Lung (tissue), 12 donors: ENCODE data around the gene NPPC. TPM values are rescaled to one million over a fixed set of nuclear protein-coding genes. Genes with fewer than 3 reads are reported as not detected.

Experiments
- ATAC-seq: fragments of 200-7000 bp; cut with Tn5 transposase; one replicate; pipeline ENCODE4 v1.9.1; 2020; ENCODE audit warnings: moderate number of reproducible peaks; ENCODE audit not compliant: insufficient read depth, low FRiP score
- DNase-seq, 3 donors: peaks; one replicate each; pipeline ENCODE4 v3.0.0-alpha.2; 2013 to 2017
- H3K27ac ChIP-seq, 2 donors: one replicate each; pipeline ENCODE4 v1.5.1; 2013; ENCODE audit warnings: mild to moderate bottlenecking in 2 of 2, moderate library complexity in 2 of 2, control low read depth in 1 of 2, inconsistent platforms in 1 of 2, low read depth in 1 of 2, low read length in 1 of 2
- H3K27me3 ChIP-seq, 3 donors: one replicate each; pipeline ENCODE4 v1.5.1; 2013; ENCODE audit warnings: low read length in 2 of 3; ENCODE audit not compliant: control insufficient read depth in 3 of 3, insufficient read depth in 3 of 3
- H3K36me3 ChIP-seq, 4 donors: one replicate each; pipeline ENCODE4 v1.5.1; 2013; ENCODE audit warnings: low read length in 4 of 4, mild to moderate bottlenecking in 1 of 4, moderate library complexity in 1 of 4; ENCODE audit not compliant: control insufficient read depth in 4 of 4, insufficient read depth in 4 of 4
- H3K4me1 ChIP-seq, 5 donors: one replicate each; pipeline ENCODE4 v1.5.1; 2013; ENCODE audit warnings: low read length in 5 of 5, mild to moderate bottlenecking in 2 of 5, moderate library complexity in 1 of 5; ENCODE audit not compliant: control insufficient read depth in 5 of 5, insufficient read depth in 5 of 5
- H3K4me3 ChIP-seq: one replicate; pipeline ENCODE4 v1.5.1; 2013; ENCODE audit warnings: mild to moderate bottlenecking, control low read depth, moderate library complexity
- H3K9ac ChIP-seq, 2 donors: one replicate each; pipeline ENCODE4 v1.5.1; 2013; ENCODE audit warnings: low read length in 2 of 2, control low read depth in 1 of 2; ENCODE audit not compliant: insufficient read depth in 1 of 2
- H3K9me3 ChIP-seq, 4 donors: one replicate each; pipeline ENCODE4 v1.5.1; 2013; ENCODE audit warnings: low read length in 3 of 4, mild to moderate bottlenecking in 1 of 4, moderate library complexity in 1 of 4; ENCODE audit not compliant: control insufficient read depth in 4 of 4, insufficient read depth in 3 of 4
- CTCF ChIP-seq: IDR thresholded peaks from 2 replicates; pipeline ENCODE4 v1.5.1; 2012; ENCODE audit warnings: mild to moderate bottlenecking; ENCODE audit errors: control extremely low read depth, extremely low read depth
- WGBS, 2 donors: extraction: QIAGEN DNeasy Blood & Tissue Kit; methylation state at CpG; one replicate each; pipeline ENCODE4 v1.1.7; 2013; 5-methylcytosine and 5-hydroxymethylcytosine counted together
- polyA plus RNA-seq, 2 donors: library from polyadenylated mRNA; stranded (reverse); fragments of 200-250 nt; gene quantifications; one replicate each; pipeline ENCODE4 v1.2.1, GENCODE V29; 2013
- total RNA-seq, 2 donors: library from RNA; depleted of rRNA in 1 of 2; stranded (reverse); fragments of >200 nt in 1 of 2; gene quantifications; one replicate each; pipeline ENCODE4 v1.2.1, GENCODE V29; 2014 to 2021
- donor health status: control.
- donor health status: control.
- donor health status: Bipolar disorder and iron deficiency.
- donor health status: healthy.
- donor health status: DM: yes; HTN: yes; CAD: no.

The NPPC gene
- total and polyA plus RNA-seq, 4 donors, result 0.77 to 0.94 TPM; not detected in 2

GRCh38 chr2:231968820-231969219, 42.6 kb upstream of the NPPC start:
- Histone ChIP-seq H3K9ac (no peak overlapping the region), H3K36me3 (no peaks in the 10 kb centered on the region), H3K4me3 (no peak overlapping the region), H3K9me3 (no peaks in the 10 kb centered on the region), H3K4me1 (peaks cover 0 to 4% (median 0%) of the 10 kb centered on the region in 5 donors), H3K27ac (no peak overlapping the region), H3K27me3 (no peaks in the 10 kb centered on the region)
- ATAC-seq (no peak), DNase-seq (no peak)
- TF ChIP-seq CTCF, result no peak
- 72 to 89% methylated on average over 6 of the region's 6 CpGs for WGBS, 2 donors

- DNase-seq (no peak), ATAC-seq (no peak)
- no peak overlapping the region for H3K27ac ChIP-seq
- WGBS, 2 donors, result 46 to 63% methylated on average over 4 of the region's 4 CpGs
- TF ChIP-seq CTCF, result no peak
- H3K9me3 ChIP-seq, result no peaks in the 10 kb centered on the region
- no peak overlapping the region for H3K9ac ChIP-seq
- H3K36me3 ChIP-seq, result no peaks in the 10 kb centered on the region
- H3K4me1 ChIP-seq, result peaks cover 0 to 4% (median 0%) of the 10 kb centered on the region in 5 donors
- H3K4me3 ChIP-seq, result no peak overlapping the region
- no peaks in the 10 kb centered on the region for H3K27me3 ChIP-seq
Measured at GRCh38 chr2:231966886-231967285, 40.7 kb upstream of the NPPC start.

DNA sequence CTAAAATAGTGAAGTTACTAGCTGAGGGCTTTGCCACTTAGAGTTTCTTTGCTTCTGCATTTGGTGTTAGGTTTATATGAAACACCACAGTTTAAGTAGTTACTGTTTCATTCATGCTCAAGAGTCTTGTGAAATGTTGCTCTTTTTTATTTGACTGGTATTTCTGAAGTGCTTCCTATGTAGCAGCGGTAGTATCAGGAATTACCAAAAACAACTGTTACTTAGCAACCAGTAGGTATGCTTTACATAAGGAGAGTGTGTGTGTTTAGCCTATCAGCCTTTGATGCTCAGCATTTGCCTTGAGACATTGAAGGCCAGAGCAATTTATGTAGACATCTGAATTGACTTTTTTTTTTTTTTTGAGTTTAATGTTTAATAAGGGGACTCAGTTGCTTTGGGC, 38.9 kb upstream of the NPPC start:
- 33 to 35% methylated on average over 1 of the region's 1 CpG for WGBS, 2 donors
- DNase-seq, result peak in 2 of 3 donors; percentile 50 to 69
- Histone ChIP-seq H3K9me3 (no peaks in the 10 kb centered on the region), H3K36me3 (no peaks in the 10 kb centered on the region), H3K27ac (no peak overlapping the region), H3K4me3 (no peak overlapping the region), H3K4me1 (peaks cover 0 to 10% (median 4%) of the 10 kb centered on the region in 5 donors), H3K27me3 (no peaks in the 10 kb centered on the region), H3K9ac (no peak overlapping the region)
- TF ChIP-seq CTCF, result no peak
- ATAC-seq, result no peak
